Stimulated activated CD4-positive, alpha-beta T cell treated with anti-CD3 and anti-CD28 coated beads, Interleukin-15, amount 100 ng/mL, for 24 hours (primary cell): ENCODE measurements around the gene TLL2.
"Not testable (repeated sequence)": the region's sequence is repeated elsewhere in the genome, so short reads cannot be mapped to it uniquely, and the experiment has no call there.

ENCODE experiments used
- DNase-seq: peaks from one replicate; pipeline ENCODE4 v3.0.0-alpha.2; 2020

TLL2 gene

DNA sequence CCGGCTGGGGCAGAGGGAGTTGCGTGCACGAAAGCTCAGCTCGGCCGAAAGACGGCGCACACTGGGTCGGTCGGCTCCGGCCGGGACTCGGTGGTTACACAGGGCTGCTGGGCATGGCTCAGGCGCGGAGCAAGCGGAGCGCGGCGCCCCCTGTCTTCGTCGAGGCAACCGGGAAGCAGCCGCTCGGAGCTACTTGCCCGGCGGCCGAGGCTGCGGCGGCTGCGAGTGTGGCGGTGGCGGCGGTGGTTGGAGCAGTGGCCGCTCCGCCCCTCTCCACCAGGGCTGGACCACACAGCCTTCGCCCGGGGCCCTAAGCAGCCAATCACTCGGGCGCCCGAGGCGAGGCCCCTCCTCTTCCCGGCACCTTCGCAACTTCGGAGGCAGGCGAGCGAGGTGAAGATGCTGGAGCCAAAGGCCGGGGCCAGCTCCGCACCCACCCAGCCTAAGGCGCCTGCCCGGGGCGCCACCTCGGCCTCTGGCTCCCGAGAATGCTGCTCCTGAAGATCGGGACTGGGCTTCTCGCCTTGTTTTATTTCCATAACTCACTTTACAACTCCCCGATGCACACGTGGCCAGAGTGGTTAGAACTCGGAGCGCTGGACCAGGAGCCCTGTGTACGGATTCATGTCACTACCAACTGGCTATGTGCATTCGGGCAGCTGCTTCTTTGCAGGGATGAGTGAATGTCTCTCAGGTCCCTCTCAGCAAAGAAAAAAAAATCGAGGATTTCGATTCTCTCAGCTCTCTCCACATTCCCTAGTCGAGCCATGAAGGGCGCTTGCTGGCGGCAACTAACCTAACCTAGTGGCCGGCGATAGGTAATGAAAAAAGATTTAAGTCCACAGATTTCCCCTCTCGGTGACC is at the start of gene TLL2:
Gene TLL2 (minus strand): TSS at position 229 of the 864 bp plus-strand sequence. CDS start 241 bp downstream, outside the sequence.
- DNase-seq: peak; percentile 80

GRCh38 chr10:96560966-96561887 is 47.5 kb upstream of the TLL2 start:
- DNase-seq: no peak

DNA sequence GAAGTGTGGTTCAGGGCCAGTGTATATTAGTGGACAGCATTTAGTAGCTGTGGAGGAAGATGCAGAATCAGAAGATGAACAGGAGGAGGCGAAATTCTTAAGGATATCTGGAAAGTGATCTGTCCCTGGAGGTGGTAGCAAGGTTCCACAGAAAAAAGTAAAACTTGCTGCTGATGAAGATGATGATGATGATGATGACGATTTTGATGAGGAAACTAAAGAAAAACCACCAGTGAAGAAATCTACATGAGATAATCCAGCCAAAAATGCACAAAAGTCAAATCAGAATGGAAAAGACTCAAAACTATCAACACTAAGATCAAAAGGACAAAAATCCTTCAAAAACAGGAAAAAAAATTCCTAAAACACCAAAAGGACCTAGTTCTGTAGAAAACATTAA is 46.8 kb upstream of the TLL2 start:
- no peak for DNase-seq

DNA sequence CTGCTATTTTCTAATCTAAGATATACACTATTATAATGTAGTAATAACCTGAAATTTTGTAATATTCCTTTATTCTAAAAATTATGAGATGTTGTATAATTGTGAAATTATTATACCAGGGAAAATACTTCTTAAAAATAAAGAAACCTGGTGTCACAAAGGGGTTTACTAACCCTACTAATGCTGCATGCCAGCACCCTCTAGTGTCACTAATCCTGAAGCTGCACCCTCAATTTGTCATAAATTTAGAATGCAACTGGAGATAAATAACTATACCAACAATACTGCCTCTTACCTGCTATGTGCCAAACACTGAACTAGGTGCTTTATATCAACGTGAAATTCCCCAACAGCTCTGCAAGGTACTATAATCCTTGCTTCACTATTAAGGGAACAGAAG is 42.3 kb upstream of the TLL2 start:
- no peak for DNase-seq

GRCh38 chr10:96555330-96555729 is 41.6 kb upstream of the TLL2 start:
- no peak for DNase-seq

DNA sequence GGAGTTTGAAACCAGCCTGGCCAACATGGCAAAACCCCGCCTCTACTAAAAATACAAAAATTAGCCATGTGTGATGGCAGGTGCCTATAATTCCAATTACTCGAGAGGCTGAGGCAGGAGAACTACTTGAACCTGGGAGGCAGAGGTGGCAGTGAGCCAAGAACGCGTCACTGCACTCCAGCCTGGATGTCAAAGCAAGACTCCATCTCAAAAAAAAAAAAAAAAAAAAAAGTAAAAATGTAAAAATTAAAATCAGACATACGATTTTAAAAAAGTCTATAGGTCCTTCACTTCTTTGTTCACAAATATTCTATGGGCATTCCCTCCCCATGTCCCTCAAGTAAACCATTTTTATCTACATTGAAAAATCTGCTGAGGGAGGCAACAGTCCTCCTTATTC is 34.9 kb upstream of the TLL2 start:
- DNase-seq: no peak

DNA sequence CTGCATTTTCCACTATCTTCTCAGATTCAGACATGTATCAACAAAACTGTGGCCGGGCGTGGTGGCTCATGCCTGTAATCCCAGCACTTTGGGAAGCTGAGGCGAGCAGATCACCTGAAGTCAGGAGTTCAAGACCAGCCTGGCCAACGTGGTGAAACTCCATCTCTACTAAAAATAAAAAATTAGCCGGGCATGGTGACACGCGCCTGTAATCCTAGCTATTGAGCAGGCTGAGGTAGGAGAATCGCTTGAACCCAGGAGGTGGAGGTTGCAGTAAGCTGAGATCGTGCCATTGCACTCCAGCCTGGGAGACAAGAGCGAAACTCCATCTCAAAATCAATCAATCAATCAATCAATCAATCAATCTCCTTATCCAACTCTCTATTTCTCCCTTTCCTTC is 31.8 kb upstream of the TLL2 start:
- DNase-seq: not testable (repeated sequence)

- no peak for DNase-seq
Observed at GRCh38 chr10:96541921-96542320, 28.2 kb upstream of the TLL2 start.

DNA sequence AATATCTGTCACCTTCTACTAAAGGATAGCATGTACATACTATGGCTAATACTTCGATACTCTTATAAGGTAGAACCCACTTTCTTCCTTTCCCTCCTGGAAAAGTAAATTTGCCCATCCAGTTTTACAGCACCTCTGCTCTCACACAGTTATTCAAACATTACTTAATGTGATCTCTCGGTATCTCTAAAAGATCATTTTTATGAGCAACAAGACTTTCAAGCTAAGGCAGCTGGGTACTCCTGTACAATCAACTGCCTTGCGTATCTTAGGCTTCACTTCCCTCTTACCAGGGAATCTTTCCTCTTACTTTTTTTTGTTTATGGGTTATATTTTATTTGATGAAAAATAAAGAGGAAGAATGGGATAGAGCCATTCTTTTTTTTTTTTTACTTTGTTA is 26.5 kb upstream of the TLL2 start:
- no peak for DNase-seq

DNA sequence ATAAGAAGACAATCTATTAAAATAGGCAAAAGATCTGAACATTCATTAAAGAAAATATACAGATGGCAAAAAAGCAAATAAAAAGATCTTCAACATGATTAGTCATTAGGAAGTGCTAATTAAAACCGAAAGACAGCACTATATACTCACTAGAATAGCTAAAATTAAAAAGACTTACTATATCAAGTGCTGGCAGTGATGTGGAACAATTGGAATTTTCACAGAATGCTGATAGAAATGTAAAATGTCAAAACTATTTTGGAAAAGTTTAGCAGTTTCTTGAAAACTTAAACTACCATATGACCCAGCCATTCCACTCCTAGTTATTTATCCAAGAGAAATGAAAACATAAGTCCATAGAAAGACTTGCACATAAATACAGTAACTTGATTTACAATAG is 25.0 kb upstream of the TLL2 start:
- DNase-seq: no peak

DNA sequence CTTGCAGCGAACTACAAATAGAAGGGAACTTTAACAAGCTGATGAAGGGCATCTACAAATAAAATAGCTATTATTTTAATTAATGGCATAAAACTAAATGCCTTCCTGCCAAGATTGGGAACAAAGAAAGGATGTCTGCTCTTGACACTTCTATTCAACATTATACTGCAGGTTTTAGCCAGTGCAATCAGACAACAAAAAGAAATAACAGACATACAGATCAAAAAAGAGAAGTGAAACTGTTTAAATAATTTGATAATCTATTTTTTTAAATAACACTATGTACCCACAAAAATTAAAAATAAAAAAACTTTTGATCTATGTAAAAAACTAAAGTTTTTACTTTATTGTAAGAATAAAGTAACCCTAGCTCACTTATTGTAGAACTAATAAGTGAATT is 22.4 kb upstream of the TLL2 start:
- DNase-seq: no peak

DNA sequence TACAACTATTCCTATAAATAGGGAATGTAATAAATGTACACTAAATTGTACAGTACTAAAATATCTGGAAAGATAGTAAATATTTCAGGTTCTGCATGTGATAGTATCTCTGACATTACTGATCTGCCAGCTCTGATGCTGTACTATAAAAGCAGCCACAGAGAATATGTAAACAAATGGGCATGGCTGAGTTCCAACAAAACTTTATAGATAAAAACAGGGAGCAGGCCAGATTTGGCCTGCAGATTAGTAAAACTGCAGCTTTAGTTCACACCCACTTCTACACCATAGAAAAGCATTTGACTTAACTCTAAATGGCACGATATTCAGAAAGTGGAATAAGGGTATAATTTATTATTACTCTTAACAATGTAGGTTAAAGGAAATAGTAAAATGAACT is 18.8 kb upstream of the TLL2 start:
- no peak for DNase-seq

- DNase-seq: no peak
Observed at GRCh38 chr10:96529634-96530279, 16.0 kb upstream of the TLL2 start.

- no peak for DNase-seq
Observed at GRCh38 chr10:96524741-96525140, 11.0 kb upstream of the TLL2 start.

DNA sequence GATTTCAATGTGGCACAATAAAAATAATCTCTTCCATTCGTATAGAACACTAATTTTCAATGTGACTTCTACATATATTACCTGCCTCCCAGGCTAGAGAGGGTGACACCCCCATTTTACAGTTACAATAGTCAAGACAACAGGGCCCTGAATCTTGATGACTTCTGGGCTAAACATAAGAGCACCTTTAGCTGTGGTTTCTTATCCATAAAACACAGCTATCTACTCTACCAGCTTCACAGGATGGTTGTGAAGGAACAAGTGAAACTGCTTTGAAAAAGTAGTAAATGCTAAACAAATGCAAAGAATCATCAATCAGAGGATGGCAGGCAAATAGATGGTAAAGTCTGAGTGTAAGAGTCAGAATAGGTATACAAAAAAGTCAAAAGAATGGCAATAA is 3.6 kb upstream of the TLL2 start:
- no peak for DNase-seq

DNA sequence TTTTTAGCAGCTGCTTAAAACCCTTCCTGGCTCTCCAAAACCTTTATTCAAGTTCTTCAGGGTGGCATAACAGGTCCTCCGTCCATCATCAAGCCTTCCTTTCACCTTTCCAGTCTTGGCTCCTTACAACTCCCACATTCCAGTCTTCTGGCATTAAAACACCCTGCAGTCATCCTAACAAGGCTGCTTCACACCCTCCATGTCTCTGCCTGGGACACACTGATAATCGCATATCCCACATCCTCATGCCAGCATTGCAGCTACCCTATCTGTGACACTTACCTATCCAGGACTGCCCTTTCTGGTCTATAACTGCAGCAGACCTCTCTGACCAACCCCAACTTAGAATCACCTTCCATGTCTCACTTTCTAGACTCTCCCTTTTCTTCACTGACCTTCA is 2.6 kb upstream of the TLL2 start:
- DNase-seq: no peak

DNA sequence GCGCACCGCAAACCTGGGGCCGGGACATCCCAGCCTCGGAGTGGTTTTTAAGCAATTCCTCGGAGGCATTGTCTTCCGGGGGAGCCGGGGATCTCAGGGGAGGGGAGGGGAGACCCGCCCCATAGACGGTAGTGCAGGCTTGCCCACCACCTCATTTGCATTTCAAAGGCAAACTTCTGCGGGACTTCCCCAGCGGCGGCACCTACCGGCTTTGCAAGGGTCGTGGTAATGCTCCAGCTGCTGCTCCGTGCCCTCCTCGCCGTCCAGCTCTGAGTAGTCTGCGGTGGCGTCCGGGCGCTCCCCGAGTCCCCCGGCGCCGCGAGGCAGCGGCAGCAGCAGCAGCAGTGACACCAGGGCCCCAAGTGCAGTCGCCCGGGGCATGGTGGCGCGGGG is 425 bp downstream of the TLL2 start:
- no peak for DNase-seq

DNA sequence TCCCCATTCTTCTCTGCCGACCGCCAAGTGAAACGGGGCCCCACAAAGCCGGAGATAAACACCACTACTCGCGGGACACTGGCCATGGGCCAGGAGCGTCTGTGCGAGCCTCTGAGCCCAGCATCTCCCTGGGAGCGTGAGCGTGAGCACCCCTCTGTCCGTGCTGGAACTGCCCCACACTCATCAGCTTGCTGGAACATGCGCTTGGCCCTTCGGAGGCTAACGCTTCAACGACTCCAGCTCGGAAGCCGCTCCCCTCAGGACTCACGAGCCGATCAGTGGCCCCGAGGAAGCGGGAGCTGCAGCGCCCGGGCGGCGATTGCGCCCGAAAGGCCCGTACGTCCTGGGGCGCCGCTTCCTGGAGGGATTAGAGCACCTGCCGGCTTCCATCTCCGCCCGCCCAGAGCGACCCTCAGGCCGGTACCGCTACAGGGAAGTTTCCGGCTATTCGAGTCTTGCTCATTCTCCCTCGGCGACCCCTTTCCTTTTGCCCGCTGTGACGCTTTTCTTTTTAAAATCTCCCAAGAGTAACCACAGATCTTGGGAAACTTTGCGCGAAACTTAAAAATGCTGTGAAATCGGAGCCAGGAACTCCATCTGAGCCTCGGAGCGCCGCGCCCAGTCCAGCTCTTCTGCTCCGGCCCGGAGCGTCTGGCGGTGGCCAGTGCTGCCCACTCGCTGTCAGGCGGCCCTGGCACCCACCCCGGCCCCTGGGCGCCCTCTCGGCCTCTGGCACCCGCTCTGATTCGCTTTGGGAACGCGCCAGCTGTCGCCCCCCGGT is 1.0 kb downstream of the TLL2 start:
- peak; percentile 31 for DNase-seq

DNA sequence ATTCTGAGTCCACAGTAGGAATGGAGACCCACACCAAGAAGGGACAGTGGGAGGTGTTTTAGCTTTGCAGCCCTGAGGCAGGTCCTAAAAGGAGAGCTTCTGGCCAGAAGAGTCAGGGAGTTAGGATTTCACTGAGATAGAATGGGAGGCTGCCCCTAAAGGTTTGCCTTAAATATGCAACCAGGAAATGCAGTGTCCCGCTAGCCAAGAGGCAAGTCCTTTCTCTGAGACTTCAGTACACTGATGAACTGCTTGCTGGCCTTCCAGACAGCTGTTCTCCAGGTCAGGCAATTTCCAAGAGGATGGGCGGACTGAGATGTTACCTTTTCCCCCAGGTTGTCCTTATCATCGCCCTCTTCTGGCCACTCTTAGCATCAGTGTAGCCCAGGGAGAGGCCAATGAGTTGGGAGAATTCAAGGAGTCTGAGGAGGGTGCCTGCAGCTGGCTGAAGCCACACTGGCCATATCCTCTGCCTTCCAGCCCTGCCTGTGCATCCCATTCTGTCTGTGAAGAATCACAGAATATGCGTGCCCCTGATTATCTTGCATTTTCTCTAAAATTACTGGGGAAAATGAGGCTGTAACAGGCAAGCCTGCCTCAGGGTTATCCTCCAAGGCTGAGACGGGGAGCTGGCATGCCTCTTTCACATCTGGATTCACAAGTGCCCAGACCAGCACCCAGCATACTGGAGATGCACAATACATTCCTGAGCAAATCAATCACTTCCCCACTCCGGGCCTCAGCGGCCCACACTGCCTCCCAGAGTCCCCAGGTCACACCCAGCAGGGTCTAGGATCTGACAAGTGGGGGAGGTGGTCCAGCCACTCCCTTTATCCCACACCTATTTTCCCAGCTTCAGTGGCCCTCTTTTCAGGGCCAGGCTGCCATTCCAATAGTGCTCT is 2.4 kb downstream of the TLL2 start:
- peak; percentile 47 for DNase-seq

DNA sequence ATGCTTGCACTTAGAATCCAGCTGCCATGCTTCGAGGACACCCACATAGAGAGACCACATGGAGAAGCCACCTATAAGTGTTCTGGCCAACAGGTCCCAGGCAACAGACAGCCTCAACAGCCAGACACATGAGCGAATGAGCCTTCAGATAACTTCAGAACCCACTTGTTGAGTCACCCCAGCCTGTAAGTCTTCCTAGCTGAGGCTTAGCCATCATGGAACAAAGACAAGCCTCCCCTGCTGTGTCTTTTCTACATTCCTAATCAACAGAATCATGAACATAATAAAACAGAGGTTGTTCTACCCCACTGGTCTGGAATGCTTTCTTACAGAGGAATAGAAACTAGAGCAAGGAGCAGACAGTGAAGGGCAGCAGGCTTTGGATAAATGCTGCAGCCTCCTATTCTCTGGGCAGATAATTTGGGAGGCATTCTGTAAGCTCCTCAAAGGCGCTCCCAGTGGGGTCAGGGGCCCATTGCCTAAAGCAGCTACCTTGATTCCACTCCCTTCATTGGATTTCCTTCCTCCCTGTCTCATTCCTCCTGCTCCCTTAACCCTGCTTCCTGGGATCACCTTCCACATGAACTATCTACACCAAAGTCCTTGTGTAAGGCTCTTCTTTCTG is 4.6 kb downstream of the TLL2 start:
- DNase-seq: no peak

GRCh38 chr10:96507044-96507443 is 6.7 kb downstream of the TLL2 start:
- DNase-seq: no peak
